Neural cell (in vitro differentiated cells): ENCODE measurements around the gene TANC2. TPM values are rescaled to one million over a fixed set of nuclear protein-coding genes. Genes with fewer than 3 reads are reported as not detected.

Source experiments
- H2AFZ ChIP-seq: fragments of 200-600, 300-800 bp; sonication (generic), shearing (Covaris generic); 2 replicates; pipeline ENCODE4 v1.6.0; 2014; ENCODE audit warnings: low read depth, mild to moderate bottlenecking, antibody characterized with exemption, low read length, moderate library complexity
- H3F3A ChIP-seq: fragments of 200-600 bp; shearing (Covaris generic); 2 replicates; pipeline ENCODE4 v1.6.1; 2016; ENCODE audit warnings: mild to moderate bottlenecking, moderate library complexity, mixed read lengths, antibody characterized with exemption, low read length; ENCODE audit not compliant: insufficient read depth, poor library complexity, severe bottlenecking
- H3K27ac ChIP-seq: fragments of 200-600, 300-800 bp; sonication (generic), shearing (Covaris generic); 2 replicates; pipeline ENCODE4 v1.5.1; 2014; ENCODE audit warnings: mild to moderate bottlenecking, low read length, moderate library complexity
- H3K27me3 ChIP-seq: fragments of 300-800, 200-600 bp; sonication (generic), shearing (Covaris generic); 2 replicates; pipeline ENCODE4 v1.6.0; 2014; ENCODE audit warnings: mild to moderate bottlenecking, low read depth, low read length, moderate library complexity; ENCODE audit not compliant: insufficient read depth
- H3K36me3 ChIP-seq: fragments of 300-800, 200-600 bp; sonication (generic), shearing (Covaris generic); 2 replicates; pipeline ENCODE4 v1.5.1; 2014; ENCODE audit warnings: mild to moderate bottlenecking, antibody characterized with exemption, low read length, moderate library complexity; ENCODE audit not compliant: insufficient read depth
- H3K4me2 ChIP-seq: fragments of 300-800, 200-600 bp; sonication (generic), shearing (Covaris generic); 2 replicates; pipeline ENCODE4 v1.6.0; 2014; ENCODE audit warnings: mild to moderate bottlenecking, low read length
- H3K4me3 ChIP-seq: fragments of 300-800, 200-600 bp; sonication (generic), shearing (Covaris generic); 2 replicates; pipeline ENCODE4 v1.5.1; 2014; ENCODE audit warnings: mild to moderate bottlenecking, low read length, moderate library complexity
- H3K79me2 ChIP-seq: fragments of 200-600 bp; shearing (Covaris generic); replicated peaks from 2 replicates; pipeline ENCODE4 v1.6.0; 2014; ENCODE audit warnings: mild to moderate bottlenecking, low read length, moderate library complexity; ENCODE audit not compliant: insufficient read depth
- H3K9ac ChIP-seq: fragments of 300-800, 200-600 bp; sonication (generic), shearing (Covaris generic); 2 replicates; pipeline ENCODE4 v1.6.1; 2016; ENCODE audit warnings: mild to moderate bottlenecking, low read length, mixed read lengths
- H3K9me2 ChIP-seq: fragments of 200-600 bp; shearing (Covaris generic); 2 replicates; pipeline ENCODE4 v1.6.1; 2016; ENCODE audit warnings: mild to moderate bottlenecking, low read length, mixed read lengths; ENCODE audit not compliant: insufficient read depth
- H3K9me3 ChIP-seq: fragments of 200-600, 300-800 bp; sonication (generic), shearing (Covaris generic); 2 replicates; pipeline ENCODE4 v1.6.1; 2016; ENCODE audit warnings: mild to moderate bottlenecking, mixed run types, low read length, moderate library complexity, mixed read lengths
- H4K20me1 ChIP-seq: fragments of 200-600 bp; shearing (Covaris generic); 2 replicates; pipeline ENCODE4 v1.6.1; 2016; ENCODE audit warnings: mild to moderate bottlenecking, mixed run types; ENCODE audit not compliant: insufficient read depth
- CTCF ChIP-seq: fragments of 450-650 bp; IDR thresholded peaks from 2 replicates; pipeline ENCODE4 v1.5.1; 2014; ENCODE audit warnings: antibody characterized with exemption, mild to moderate bottlenecking, moderate library complexity; ENCODE audit not compliant: poor library complexity, severe bottlenecking
- EP300 ChIP-seq: fragments of 450-650 bp; conservative IDR thresholded peaks from 2 replicates; pipeline ENCODE4 v1.6.1; 2014; ENCODE audit warnings: antibody characterized with exemption, mild to moderate bottlenecking, moderate library complexity; ENCODE audit not compliant: poor library complexity, severe bottlenecking
- EZH2 ChIP-seq: fragments of 200-600, 300-800 bp; shearing (Covaris generic), sonication (generic); IDR thresholded peaks from 2 replicates; pipeline ENCODE4 v1.6.1; 2014; ENCODE audit warnings: antibody characterized with exemption, low read length, borderline replicate concordance, mild to moderate bottlenecking; ENCODE audit not compliant: insufficient read depth, poor library complexity, severe bottlenecking
- MXI1 ChIP-seq: fragments of 450-650 bp; conservative IDR thresholded peaks from 2 replicates; pipeline ENCODE4 v1.6.1; 2014; ENCODE audit warnings: antibody characterized with exemption, mild to moderate bottlenecking; ENCODE audit not compliant: poor library complexity, severe bottlenecking
- POLR2AphosphoS5 ChIP-seq: IDR thresholded peaks from 2 replicates; pipeline ENCODE4 v1.6.1; 2012
- RAD21 ChIP-seq: fragments of 450-650 bp; conservative IDR thresholded peaks from 2 replicates; pipeline ENCODE4 v1.6.1; 2014; ENCODE audit warnings: antibody characterized with exemption, mild to moderate bottlenecking, moderate library complexity
- SMC3 ChIP-seq: fragments of 450-650 bp; conservative IDR thresholded peaks from 2 replicates; pipeline ENCODE4 v1.6.1; 2014; ENCODE audit warnings: antibody characterized with exemption, mild to moderate bottlenecking, moderate library complexity; ENCODE audit not compliant: poor library complexity
- TAF1 ChIP-seq: IDR thresholded peaks from 2 replicates; pipeline ENCODE4 v1.6.1; 2012; ENCODE audit warnings: low read depth
- polyA minus RNA-seq: library from RNA; depleted of rRNA, polyadenylated mRNA; stranded (reverse); fragments of >200 nt; gene quantifications from 2 replicates; pipeline ENCODE4 v1.2.3, GENCODE V29; 2014
- polyA plus RNA-seq: library from polyadenylated mRNA; depleted of rRNA; stranded (reverse); fragments of >200 nt; gene quantifications from 2 replicates; pipeline ENCODE4 v1.2.3, GENCODE V29; 2014
- TF ChIP-seq, protein P1 (sequence below): IDR thresholded peaks from 2 replicates; pipeline ENCODE4 v1.6.1; 2012; ENCODE audit warnings: borderline replicate concordance

Gene TANC2
- polyA plus RNA-seq (16.3 and 24.1 TPM in 2 replicates), polyA minus RNA-seq (281 and 298 TPM in 2 replicates)

GRCh38 chr17:62965686-62966425 is at the start of gene TANC2:
TANC2 (plus strand) TSS chr17:62966235; CDS start chr17:63009560, 43,325 bp downstream.
- TF ChIP-seq CTCF (peak; percentile 7), EZH2 (no peak), MXI1 (no peak), POLR2AphosphoS5 (peak; percentile 77), SMC3 (peak; percentile 35)
- TF ChIP-seq, protein P1, sequence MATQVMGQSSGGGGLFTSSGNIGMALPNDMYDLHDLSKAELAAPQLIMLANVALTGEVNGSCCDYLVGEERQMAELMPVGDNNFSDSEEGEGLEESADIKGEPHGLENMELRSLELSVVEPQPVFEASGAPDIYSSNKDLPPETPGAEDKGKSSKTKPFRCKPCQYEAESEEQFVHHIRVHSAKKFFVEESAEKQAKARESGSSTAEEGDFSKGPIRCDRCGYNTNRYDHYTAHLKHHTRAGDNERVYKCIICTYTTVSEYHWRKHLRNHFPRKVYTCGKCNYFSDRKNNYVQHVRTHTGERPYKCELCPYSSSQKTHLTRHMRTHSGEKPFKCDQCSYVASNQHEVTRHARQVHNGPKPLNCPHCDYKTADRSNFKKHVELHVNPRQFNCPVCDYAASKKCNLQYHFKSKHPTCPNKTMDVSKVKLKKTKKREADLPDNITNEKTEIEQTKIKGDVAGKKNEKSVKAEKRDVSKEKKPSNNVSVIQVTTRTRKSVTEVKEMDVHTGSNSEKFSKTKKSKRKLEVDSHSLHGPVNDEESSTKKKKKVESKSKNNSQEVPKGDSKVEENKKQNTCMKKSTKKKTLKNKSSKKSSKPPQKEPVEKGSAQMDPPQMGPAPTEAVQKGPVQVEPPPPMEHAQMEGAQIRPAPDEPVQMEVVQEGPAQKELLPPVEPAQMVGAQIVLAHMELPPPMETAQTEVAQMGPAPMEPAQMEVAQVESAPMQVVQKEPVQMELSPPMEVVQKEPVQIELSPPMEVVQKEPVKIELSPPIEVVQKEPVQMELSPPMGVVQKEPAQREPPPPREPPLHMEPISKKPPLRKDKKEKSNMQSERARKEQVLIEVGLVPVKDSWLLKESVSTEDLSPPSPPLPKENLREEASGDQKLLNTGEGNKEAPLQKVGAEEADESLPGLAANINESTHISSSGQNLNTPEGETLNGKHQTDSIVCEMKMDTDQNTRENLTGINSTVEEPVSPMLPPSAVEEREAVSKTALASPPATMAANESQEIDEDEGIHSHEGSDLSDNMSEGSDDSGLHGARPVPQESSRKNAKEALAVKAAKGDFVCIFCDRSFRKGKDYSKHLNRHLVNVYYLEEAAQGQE: peak; percentile 47
- H3K27ac ChIP-seq: peak within 1 kb of the TSS; percentile 89

DNA sequence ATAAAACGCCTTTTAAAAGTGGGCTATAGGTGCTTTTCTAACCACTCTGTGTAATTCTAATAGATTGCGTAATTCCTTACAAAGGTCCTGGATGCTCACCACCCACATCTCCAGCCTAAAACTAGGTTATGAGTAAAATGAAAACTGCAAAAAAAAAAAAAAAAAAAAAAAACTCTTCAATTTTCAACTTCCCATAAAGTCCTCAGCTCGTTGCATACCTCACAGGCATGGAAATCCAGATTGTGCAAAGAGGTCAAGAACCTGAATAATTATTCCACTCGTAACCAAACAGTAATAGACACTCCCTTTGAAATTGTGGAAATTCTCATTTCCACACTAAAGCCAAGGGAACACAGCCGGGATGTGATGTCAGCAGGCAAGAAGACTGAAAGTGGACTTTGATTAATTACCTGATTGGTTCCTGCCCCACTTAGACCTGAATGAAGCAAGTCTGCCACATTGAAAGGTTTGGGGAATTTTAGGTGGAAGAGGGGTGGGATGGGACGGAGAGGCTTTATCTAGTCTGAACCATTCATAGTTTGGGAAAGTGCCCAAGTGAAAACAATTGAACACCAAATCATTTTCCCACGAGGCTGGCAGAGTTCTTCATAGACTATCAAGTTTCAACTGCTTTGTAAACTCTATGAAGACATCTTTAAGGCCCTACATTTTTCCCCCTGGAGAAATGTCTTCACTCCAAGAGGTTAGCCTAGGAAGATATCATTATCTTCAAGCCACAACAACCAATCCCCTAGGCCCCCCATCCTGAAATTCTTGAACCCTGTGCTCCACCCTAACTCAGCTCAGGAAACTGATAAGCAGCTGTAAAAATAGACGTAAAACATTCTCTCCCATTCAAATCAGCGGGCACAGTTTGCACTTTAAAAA is 49.1 kb upstream of the TANC2 start:
- TF ChIP-seq SMC3 (no peak), MXI1 (no peak), TAF1 (no peak), EP300 (no peak), POLR2AphosphoS5 (no peak), EZH2 (no peak), CTCF (no peak), RAD21 (no peak)
- TF ChIP-seq, protein P1: no peak
- no peaks in the 10 kb centered on the region for H4K20me1 ChIP-seq
- no peaks in the 10 kb centered on the region for H3K27me3 ChIP-seq
- H3K36me3 ChIP-seq: no peaks in the 10 kb centered on the region
- no peaks in the 10 kb centered on the region for H3K79me2 ChIP-seq
- H3K9me3 ChIP-seq: no peaks in the 10 kb centered on the region
- H3K9me2 ChIP-seq: no peaks in the 10 kb centered on the region
- no peaks in the 10 kb centered on the region for H3F3A ChIP-seq
- H2AFZ ChIP-seq: no peak overlapping the region
- no peak overlapping the region for H3K4me2 ChIP-seq
- no peak overlapping the region for H3K27ac ChIP-seq
- no peak overlapping the region for H3K9ac ChIP-seq
- no peak overlapping the region for H3K4me3 ChIP-seq

More at GRCh38 chr17:62965686-62966425, at the start of gene TANC2:
- Histone ChIP-seq H3K9me3 (no peaks in the 10 kb centered on the region), H3F3A (no peaks in the 10 kb centered on the region), H3K4me2 (peak within 1 kb of the TSS; percentile 88), H2AFZ (peak within 1 kb of the TSS; percentile 35), H3K36me3 (no peaks in the 10 kb centered on the region), H4K20me1 (peaks cover 3% of the 10 kb centered on the region), H3K9me2 (no peaks in the 10 kb centered on the region), H3K27me3 (no peaks in the 10 kb centered on the region), H3K9ac (peak within 1 kb of the TSS; percentile 97), H3K4me3 (peak within 1 kb of the TSS; percentile 87), H3K79me2 (peaks cover 40% of the 10 kb centered on the region)
